GM19239 (cell line): Measurements from ENCODE around the gene ASCL1.

ENCODE experiments used
- DNase-seq: peaks from one replicate; pipeline ENCODE4 v3.0.0; 2011; ENCODE audit warnings: low spot score; ENCODE audit not compliant: insufficient read length
- FAIRE-seq: peaks from 2 replicates; lab custom pipeline; 2011; peaks lifted over from hg19 to GRCh38; lab: Jason Lieb, UNC

ASCL1 gene

DNA sequence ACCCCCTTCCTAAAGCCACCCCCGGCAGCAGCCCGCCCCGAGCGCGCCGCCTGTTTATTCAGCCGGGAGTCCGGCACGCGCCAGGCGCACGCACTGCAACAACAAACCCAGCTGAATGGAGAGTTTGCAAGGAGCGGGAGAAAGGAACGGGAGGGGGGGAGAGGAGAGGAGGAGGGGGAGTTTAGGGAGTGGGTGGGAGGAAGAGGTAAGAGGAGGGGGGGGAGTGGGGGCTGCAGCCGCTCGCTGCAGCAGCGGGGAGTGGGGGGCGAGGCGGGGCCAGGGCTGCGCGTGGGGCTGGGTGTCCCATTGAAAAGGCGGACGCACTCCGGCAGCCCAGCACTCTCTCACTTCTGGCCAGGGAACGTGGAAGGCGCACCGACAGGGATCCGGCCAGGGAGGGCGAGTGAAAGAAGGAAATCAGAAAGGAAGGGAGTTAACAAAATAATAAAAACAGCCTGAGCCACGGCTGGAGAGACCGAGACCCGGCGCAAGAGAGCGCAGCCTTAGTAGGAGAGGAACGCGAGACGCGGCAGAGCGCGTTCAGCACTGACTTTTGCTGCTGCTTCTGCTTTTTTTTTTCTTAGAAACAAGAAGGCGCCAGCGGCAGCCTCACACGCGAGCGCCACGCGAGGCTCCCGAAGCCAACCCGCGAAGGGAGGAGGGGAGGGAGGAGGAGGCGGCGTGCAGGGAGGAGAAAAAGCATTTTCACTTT lies at the start of gene ASCL1:
TSS of gene ASCL1 (plus strand) at position 336 of the 712 bp plus-strand sequence. CDS start 571 bp downstream, outside the sequence.
- no peak for FAIRE-seq

DNA sequence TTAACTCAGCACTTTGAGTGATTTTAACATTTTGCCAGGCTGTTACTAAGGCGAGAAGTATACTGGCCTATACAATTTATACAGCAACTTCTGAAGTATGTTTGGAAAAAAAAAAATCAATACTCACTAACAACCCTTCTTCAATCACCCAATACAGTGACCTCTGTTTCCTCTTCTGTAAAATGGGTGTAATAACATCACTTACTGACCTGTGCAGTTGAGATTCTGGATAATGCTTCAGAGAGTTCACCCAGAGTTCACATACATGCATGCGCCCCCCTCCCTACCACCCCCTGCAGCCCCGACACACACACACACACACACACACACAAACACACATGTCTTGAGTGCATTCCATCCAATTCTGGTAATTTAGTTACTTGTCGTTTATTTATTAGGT lies 49.6 kb upstream of the ASCL1 start:
- DNase-seq (no peak), FAIRE-seq (no peak)

More for the DNA sequence above, at the start of gene ASCL1:
- DNase-seq = no peak

- FAIRE-seq = no peak
- no peak for DNase-seq
These were observed 47.3 kb upstream of the ASCL1 start for GRCh38 chr12:102910137-102910536.

DNA sequence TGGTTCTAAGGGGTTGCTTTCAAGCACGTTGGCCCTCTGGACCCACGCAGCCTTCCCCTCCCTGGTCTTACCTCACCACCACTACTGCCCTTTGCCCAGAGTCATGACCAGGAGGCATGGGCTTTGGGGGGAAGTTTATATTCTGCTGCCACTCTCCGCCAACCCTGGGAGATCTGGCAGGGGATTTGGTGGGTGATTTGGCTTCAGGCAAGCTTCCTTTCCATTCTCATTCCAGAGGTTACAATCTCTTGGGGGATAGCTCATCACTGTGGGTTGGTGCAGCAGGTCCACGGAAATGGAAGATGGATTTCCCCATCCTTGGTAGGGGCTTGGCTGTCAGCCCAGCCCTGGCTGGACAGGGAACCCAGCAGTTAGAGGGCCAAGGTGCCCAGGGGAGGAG lies 46.7 kb upstream of the ASCL1 start:
- FAIRE-seq = no peak

DNA sequence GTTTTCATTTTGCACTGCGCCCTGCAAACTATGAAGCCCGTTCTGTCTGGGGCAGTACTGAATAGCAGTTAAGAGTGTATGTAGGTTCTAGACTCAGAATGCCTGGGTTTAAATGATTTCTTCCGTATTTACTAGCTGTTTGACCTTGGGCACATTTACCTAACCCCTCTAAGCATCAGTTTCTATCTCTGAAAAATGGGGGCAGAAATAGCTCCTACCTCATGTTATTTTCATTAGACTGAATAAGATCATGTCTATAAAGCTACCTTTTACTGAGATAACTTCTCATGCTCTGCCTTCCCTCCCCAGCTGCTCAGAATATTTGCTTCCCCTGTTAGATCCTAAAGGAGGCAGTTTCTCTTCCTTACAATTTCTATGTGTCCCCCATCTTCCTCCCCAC lies 46.2 kb upstream of the ASCL1 start:
- FAIRE-seq (no peak), DNase-seq (no peak)

More for the DNA sequence above, 46.7 kb upstream of the ASCL1 start:
- no peak for DNase-seq

DNA sequence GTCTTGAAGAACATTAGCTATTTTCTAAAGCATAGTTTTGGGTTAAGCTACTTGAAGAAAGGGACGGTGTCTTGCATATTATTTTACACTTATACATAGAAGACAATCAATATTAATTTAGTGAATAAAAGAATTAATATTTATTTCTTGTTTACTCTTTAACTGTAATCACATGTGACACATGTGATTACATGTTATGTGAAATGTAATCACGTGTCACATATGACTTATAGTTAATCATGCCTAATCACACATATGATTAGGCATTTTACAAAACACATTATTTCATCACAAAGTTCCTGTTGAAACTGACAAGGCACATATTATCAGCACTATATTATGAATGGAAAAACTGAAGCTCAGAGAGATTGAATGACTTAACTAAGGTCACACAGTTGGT lies 45.2 kb upstream of the ASCL1 start:
- no peak for DNase-seq
- no peak for FAIRE-seq

- DNase-seq = no peak
- no peak for FAIRE-seq
These were observed 43.8 kb upstream of the ASCL1 start for GRCh38 chr12:102913453-102914226.

DNA sequence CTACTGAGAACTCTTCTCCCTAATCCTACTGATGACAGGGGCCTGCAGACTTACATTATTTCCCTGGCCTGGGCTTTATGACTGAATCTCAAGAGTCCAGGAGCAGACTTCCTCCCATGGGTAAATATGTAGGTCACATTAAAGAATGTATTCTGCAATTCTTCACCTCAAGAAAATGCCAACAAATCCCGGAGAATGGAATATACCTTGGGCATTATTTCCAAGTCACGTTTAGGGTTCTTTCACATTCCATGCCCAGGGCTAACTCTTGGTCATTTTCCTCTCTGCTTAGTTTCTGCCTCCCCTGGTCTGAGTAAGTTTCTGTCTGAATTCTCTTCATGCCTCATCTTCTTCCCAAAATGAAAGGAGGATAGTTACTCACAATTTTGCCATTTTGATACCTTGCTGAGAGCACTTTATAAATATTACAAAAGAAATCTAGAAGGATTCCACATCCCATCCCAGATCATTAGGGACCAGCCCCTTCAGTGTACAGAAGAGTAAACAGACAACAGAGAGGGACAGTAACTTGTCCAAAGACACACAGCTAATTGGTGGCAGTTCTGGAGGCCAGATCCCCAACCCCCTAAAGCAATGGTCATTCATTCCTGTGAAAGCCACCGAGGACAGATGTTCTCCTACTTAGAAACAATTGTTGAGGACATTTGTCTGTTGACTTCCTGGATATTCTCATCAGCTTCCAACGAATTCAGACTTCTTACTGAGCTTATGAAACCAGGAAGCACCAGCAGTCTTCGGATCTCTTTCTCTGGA lies 41.0 kb upstream of the ASCL1 start:
- DNase-seq = no peak
- no peak for FAIRE-seq

DNA sequence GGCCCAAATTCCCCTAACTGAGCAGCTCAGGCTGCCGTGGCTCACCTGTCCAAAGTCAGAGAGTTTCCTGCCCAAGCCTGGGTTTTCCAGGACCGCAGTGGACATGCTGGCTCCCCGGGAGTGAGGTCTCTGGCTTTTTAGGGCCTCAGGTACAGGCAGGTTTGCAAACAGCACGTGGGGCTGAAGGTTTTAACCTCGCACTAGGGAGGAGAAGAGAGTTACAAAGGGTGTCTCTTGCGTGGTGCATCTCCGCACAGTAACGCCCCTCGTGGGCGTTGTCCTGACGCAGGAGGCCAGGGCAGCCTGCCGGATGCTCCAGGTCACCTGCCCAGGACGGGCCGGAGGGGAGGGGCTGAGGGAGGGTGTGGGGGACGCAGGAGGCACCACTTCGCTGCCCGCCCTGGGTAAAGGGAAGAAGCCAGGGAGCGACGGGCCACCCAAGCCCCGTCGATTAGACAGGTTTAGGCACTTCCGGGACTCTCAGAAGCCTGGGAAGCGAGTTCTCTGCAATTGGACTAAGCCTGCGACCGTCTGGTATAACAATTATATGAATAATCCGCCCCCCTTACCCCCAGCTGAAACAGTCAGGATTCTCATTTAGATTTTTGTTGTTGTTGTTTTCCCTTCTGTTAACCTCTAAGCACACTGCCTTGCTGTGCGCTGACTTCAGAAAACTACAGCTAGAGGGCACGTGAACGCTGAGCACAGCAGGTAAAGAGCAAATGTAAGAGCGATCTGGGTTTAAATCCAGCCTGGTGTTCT lies 40.3 kb upstream of the ASCL1 start, which contains the start of gene PAH:
TSS of gene PAH (minus strand) at position 219 of the 762 bp plus-strand sequence. CDS start at position 105, 114 bp downstream.
- peak; percentile 74 for FAIRE-seq
- peak; percentile 16 for DNase-seq

DNA sequence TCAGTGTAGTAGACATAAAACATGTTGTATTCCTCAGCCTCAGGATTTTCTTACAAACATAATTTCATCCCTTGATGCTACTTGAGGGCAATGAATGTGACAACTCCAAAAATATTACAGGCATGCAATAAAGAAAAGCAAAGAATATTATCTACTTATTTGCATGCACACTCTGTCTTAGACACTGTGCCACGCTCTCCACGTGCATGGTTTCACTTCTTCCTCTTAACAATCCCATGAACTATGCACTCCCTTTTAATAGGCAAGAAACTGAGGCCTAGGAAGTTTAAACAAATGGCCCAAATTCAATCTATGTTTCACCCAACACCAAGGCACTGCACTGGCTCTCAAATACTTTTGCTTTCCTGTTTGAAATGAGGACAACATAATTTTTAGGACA lies 38.6 kb upstream of the ASCL1 start:
- DNase-seq (no peak), FAIRE-seq (peak; percentile 79)

- FAIRE-seq (no peak), DNase-seq (no peak)
These were observed 37.2 kb upstream of the ASCL1 start for GRCh38 chr12:102920271-102920670.

DNA sequence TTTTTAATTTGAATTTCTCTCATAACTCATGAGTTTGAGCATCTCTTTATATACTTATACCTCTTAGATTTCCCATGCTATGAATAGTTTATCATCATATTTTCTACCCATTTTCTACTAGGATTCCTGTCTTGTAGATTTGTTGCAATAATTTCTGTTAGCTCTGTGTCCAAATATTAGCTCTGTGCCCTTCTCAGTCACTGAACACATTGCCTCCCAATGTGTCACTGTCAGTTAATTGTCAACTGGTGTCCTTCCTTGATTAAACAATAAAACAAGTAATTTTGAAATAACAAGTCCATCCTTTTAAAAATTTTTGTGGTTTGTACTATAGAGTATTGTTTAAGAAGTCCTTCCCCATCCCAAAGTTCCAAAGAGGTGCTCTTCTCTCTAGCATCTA lies 36.2 kb upstream of the ASCL1 start:
- FAIRE-seq (no peak), DNase-seq (no peak)

GRCh38 chr12:102927220-102927619 lies 30.3 kb upstream of the ASCL1 start:
- DNase-seq = no peak
- no peak for FAIRE-seq

GRCh38 chr12:102933168-102933567 lies 24.3 kb upstream of the ASCL1 start:
- DNase-seq (no peak), FAIRE-seq (no peak)

DNA sequence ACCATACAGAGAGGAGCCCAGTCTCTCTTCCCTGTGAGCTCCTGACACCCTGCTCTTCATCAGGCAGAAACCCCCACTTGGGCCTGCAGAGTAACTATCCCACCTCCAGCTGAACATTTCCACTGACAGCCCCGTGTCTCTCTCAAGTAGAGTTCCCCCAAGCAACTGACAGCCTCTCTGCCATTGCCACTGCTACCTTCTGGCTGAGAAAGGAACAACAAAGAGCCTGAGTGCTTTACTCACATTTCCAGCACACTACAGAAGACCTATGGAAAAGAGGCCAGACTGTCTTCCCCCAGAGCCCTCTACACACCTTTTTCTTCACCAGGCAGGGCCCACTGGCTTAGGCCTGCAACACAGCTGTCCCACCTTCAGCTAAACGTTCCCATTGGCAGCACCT lies 18.4 kb upstream of the ASCL1 start:
- no peak for FAIRE-seq
- no peak for DNase-seq

GRCh38 chr12:102939670-102940222 lies 17.7 kb upstream of the ASCL1 start:
- FAIRE-seq = no peak
- no peak for DNase-seq

DNA sequence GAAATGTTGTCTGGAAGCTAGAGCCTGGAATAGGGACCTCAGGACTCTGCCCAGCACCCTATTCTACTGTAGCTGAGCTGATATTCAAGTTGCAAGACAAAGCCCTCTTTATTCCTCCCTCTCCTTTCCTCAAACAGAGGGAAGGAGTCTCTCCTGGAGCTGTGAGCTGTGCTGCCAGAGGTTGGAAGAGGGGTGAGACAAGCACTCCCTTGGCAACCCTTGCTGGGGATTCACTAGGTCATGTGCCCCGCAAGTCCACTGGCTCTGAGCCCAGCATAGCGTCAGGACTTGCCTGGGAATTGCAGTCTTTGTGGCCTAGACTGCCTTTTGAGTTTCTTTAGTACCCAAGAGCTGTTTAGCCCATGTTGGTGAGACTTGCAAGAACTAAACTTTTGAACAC lies 11.4 kb upstream of the ASCL1 start:
- no peak for FAIRE-seq
- no peak for DNase-seq

DNA sequence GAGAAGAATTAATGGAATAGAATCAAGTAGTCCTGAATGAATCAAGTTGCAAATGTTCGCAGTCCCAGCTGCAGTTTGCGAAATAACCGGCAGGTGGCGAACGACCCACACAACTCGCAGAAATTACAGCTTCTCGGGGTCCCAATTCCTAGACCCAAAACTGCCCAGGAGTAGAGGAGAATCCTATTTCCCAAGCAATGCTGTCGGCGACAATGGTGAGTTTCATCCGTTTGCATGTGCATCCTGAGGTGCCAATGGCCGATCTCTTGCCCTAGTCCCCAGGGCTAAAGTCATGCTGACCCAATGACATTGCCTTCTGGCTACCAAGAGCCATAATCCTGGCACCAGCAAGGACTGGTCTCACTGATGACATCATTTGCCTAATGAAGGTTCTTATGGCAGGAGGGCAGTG lies 8.5 kb upstream of the ASCL1 start:
- FAIRE-seq (peak; percentile 87), DNase-seq (no peak)

DNA sequence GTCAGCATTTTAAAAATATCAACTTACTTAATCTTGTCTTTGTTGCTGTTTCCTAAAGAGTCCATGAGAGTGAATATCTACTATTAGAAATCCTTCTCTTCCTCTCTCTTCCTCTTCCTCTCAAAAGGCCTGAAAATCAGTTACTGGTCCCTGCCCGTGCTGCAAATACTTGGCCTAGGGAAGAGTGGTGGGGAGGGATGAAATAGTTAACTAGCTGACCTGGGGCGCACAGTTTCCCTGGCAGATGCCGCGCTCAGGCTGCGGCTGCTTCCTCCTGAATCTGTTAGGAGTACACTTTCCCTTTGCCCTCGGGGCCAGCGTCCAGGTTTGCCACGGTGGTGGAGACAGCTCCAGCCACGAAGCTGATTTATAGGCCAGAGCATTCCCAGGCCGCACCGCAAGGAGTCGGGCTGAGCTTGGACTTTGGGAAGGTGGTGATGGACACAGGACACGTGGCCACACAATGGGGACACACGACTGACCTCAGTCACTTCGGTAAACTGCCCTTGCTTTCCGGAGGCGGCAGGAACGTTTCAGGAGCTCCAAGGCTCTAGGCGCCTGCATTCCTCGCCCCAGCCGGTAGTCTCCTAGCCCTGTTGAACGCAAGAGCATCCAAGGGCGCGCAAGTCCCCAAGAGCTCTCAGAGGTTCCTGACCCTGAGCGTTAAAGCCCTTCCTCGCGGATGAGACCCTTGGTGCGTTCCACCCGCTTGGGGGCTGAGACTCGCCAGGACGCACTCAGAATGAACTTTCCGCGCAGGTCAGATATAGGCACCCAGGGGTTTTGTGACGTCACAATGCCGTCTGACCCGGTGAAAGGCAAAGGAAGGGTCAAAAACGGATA lies 7.1 kb upstream of the ASCL1 start:
- FAIRE-seq = peak; percentile 86
- no peak for DNase-seq
